ENCODE results near the gene BMP5. TPM values are rescaled to one million over a fixed set of nuclear protein-coding genes. Genes with fewer than 3 reads are reported as not detected.

Gene BMP5
- total RNA-seq (not detected), polyA plus RNA-seq (not detected)

DNA sequence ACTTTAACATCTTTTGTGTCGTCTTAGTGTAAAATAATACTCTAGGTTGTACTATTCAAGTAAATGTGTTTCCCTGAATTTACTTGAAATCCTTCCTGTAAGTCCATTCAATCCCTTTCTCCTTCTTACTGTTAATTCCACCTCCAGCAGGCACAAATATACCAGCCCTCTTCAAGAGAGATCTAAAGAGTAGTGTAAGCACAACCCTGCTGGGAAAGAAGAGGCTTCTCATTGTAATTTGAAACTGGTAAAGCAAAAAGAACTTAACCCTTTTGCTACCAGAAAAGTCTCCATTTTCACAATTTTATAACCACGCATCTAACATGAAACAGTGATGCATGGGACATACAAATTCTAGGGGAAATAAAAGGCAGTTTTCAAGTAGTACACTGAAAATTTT is at the start of gene BMP5:
Gene BMP5, minus strand, starts transcription at position 191 of the 400 bp plus-strand sequence. CDS start 725 bp downstream, outside the sequence.
- no peak within 1 kb of the TSS for H3K4me3 ChIP-seq (ENCODE audit: low read depth, low read length)
- no peaks in the 10 kb centered on the region for H3K4me1 Mint-ChIP-seq
- H3K27me3 ChIP-seq (ENCODE audit: control insufficient read depth, insufficient read depth, low read length), result no peaks in the 10 kb centered on the region
- H3K9me3 Mint-ChIP-seq, result peaks cover 0 to 10% (median 1%) of the 10 kb centered on the region in 7 donors
- no peaks in the 10 kb centered on the region for H3K36me3 Mint-ChIP-seq
- H3K27ac ChIP-seq (ENCODE audit: insufficient read depth, low read length, poor library complexity, severe bottlenecking), result no peak within 1 kb of the TSS
- no peaks in the 10 kb centered on the region for H3K27me3 Mint-ChIP-seq
- H3K36me3 ChIP-seq (ENCODE audit: control insufficient read depth, insufficient read depth, low read length), result no peaks in the 10 kb centered on the region
- no peaks in the 10 kb centered on the region for H3K4me1 ChIP-seq (ENCODE audit: control insufficient read depth, insufficient read depth, low read length, poor library complexity, severe bottlenecking)
- ATAC-seq (ENCODE audit: low read depth in 2 of 2), result no peak
- DNase-seq, result no peak
- peak within 1 kb of the TSS in 1 of 3 donors; percentile 69 for H3K27ac Mint-ChIP-seq
- no peak within 1 kb of the TSS for H3K4me3 Mint-ChIP-seq
- no peaks in the 10 kb centered on the region for H3K9me3 ChIP-seq (ENCODE audit: control insufficient read depth in 2 of 2, low read length in 2 of 2)

DNA sequence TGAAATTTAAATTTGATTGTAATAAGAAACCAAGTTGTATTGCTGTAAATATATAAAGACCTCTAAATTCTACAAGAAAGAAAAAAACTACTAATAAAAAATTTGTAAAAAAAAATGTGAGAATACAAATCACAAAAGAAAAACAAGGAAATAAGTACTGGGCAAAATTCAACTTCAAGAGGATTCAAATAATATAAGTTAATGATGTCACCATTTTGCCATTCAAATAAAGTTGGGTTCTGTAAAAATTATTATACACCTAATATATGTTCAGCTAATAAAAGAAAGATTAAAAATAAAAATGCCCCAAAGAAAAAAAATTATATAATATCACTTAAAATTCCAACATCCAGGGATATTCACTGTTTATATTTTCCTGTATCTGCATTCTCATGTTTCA is 47.0 kb upstream of the BMP5 start:
- Histone ChIP-seq H3K27ac (ENCODE audit: insufficient read depth, low read length, poor library complexity, severe bottlenecking) (no peak overlapping the region), H3K4me1 (ENCODE audit: control insufficient read depth, insufficient read depth, low read length, poor library complexity, severe bottlenecking) (no peaks in the 10 kb centered on the region), H3K9me3 (ENCODE audit: control insufficient read depth in 2 of 2, low read length in 2 of 2) (no peaks in the 10 kb centered on the region), H3K27me3 (ENCODE audit: control insufficient read depth, insufficient read depth, low read length) (no peaks in the 10 kb centered on the region), H3K4me3 (ENCODE audit: low read depth, low read length) (no peak overlapping the region), H3K36me3 (ENCODE audit: control insufficient read depth, insufficient read depth, low read length) (no peaks in the 10 kb centered on the region)
- no peak for ATAC-seq (ENCODE audit: low read depth in 2 of 2)
- no peak overlapping the region for H3K27ac Mint-ChIP-seq
- H3K27me3 Mint-ChIP-seq, result no peaks in the 10 kb centered on the region
- H3K36me3 Mint-ChIP-seq, result no peaks in the 10 kb centered on the region
- H3K4me1 Mint-ChIP-seq, result no peaks in the 10 kb centered on the region
- no peak for DNase-seq
- peaks cover 0 to 7% (median 5%) of the 10 kb centered on the region in 7 donors for H3K9me3 Mint-ChIP-seq
- H3K4me3 Mint-ChIP-seq, result no peak overlapping the region

DNA sequence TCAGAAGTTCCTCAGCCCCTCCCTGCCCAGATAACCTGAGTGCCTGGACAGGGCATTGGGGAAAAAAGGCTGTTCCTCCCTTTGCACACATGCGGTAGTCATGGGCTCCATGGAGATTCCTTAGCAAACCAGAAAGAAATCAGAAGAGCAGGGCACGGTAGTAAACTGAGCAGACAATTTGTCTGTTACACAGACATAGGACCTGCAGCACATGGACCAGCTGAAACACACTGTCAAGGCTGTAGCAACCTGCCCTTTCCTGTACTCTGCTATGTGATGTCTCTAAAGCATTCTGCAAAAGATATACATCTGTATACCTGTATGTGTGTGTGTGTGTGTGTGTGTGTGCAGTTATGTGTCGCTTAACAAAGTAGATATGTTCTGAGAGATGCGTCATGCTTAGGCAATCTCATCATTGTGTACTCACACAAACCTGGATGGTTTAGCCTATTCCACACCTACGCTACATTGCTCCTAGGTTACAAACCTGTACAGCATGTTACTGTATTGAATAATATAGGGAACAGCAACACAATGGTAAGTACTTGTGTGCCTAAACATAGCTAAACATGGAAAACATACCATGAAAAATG is 44.4 kb upstream of the BMP5 start:
- ATAC-seq (ENCODE audit: low read depth in 2 of 2) (no peak), DNase-seq (no peak)
- Histone ChIP-seq H3K4me1 (ENCODE audit: control insufficient read depth, insufficient read depth, low read length, poor library complexity, severe bottlenecking) (no peaks in the 10 kb centered on the region), H3K27ac (ENCODE audit: insufficient read depth, low read length, poor library complexity, severe bottlenecking) (no peak overlapping the region), H3K9me3 (ENCODE audit: control insufficient read depth in 2 of 2, low read length in 2 of 2) (peaks cover 0 to 3% of the 10 kb centered on the region in 2 experiments), H3K4me3 (ENCODE audit: low read depth, low read length) (no peak overlapping the region), H3K27me3 (ENCODE audit: control insufficient read depth, insufficient read depth, low read length) (no peaks in the 10 kb centered on the region), H3K36me3 (ENCODE audit: control insufficient read depth, insufficient read depth, low read length) (no peaks in the 10 kb centered on the region)
- no peaks in the 10 kb centered on the region for H3K36me3 Mint-ChIP-seq
- no peak overlapping the region for H3K4me3 Mint-ChIP-seq
- peaks cover 0 to 9% (median 3%) of the 10 kb centered on the region in 7 donors for H3K9me3 Mint-ChIP-seq
- no peak overlapping the region for H3K27ac Mint-ChIP-seq
- no peaks in the 10 kb centered on the region for H3K4me1 Mint-ChIP-seq
- H3K27me3 Mint-ChIP-seq, result no peaks in the 10 kb centered on the region

DNA sequence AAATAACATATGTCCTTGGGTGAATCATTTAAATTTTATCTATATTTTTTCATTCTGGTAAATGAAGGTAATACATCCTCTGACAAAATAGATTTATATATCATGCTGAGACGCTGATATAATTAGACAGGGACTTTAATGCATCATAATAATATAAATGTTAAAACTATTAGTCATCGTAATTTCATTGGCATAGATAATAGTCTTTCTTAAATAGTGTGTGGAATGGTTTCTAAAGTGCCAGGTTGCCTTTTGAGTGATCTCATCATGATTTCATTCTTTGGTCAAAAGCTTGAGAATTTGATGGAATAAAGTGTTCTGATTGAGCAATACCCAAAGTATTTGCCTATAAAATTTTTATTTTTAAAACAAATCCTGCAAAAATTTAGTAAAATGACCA is 43.2 kb upstream of the BMP5 start:
- Mint-ChIP-seq H3K9me3 (peaks cover 0 to 8% (median 3%) of the 10 kb centered on the region in 7 donors), H3K4me1 (no peaks in the 10 kb centered on the region), H3K36me3 (no peaks in the 10 kb centered on the region), H3K27ac (no peak overlapping the region), H3K4me3 (no peak overlapping the region), H3K27me3 (no peaks in the 10 kb centered on the region)
- Histone ChIP-seq H3K4me1 (ENCODE audit: control insufficient read depth, insufficient read depth, low read length, poor library complexity, severe bottlenecking) (no peaks in the 10 kb centered on the region), H3K9me3 (ENCODE audit: control insufficient read depth in 2 of 2, low read length in 2 of 2) (peaks cover 0 to 3% of the 10 kb centered on the region in 2 experiments), H3K27ac (ENCODE audit: insufficient read depth, low read length, poor library complexity, severe bottlenecking) (no peak overlapping the region), H3K36me3 (ENCODE audit: control insufficient read depth, insufficient read depth, low read length) (no peaks in the 10 kb centered on the region), H3K27me3 (ENCODE audit: control insufficient read depth, insufficient read depth, low read length) (no peaks in the 10 kb centered on the region), H3K4me3 (ENCODE audit: low read depth, low read length) (no peak overlapping the region)
- no peak for DNase-seq
- ATAC-seq (ENCODE audit: low read depth in 2 of 2), result no peak

DNA sequence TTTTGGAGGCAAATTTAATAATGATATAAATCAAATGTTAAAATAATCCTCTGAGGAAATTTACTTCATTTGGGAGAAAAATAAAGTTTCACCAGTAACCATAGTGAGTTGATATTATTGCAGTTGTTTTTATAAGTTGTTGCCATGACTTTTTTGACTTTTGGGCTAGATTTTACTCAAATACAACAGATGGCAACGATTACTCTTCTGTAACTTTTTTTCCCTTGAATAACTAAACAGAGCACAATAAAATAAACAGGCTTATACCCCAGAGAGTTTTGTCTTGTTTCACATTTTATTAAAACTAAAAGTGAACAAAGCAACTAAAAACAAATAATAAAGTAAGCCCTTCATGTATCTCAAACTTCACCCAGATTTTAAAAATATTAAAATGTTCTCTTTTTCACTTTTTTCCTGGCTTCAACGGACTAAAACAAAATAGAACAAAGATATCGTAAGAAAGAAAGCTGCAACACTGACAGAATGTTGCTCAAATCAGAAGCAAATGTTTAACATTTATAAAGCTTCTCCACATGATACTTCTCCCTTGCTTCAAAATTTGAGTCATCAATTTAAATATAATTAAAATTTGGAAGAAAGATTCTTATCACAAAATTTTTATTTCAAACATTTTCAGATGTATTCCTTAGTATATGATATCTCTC is 42.5 kb upstream of the BMP5 start:
- peaks cover 0 to 8% (median 3%) of the 10 kb centered on the region in 7 donors for H3K9me3 Mint-ChIP-seq
- no peak overlapping the region for H3K27ac ChIP-seq (ENCODE audit: insufficient read depth, low read length, poor library complexity, severe bottlenecking)
- DNase-seq (no peak), ATAC-seq (ENCODE audit: low read depth in 2 of 2) (no peak)
- H3K4me1 Mint-ChIP-seq, result no peaks in the 10 kb centered on the region
- no peaks in the 10 kb centered on the region for H3K36me3 Mint-ChIP-seq
- no peaks in the 10 kb centered on the region for H3K4me1 ChIP-seq (ENCODE audit: control insufficient read depth, insufficient read depth, low read length, poor library complexity, severe bottlenecking)
- no peak overlapping the region for H3K4me3 Mint-ChIP-seq
- H3K27ac Mint-ChIP-seq, result no peak overlapping the region
- H3K9me3 ChIP-seq (ENCODE audit: control insufficient read depth in 2 of 2, low read length in 2 of 2), result peaks cover 0 to 3% of the 10 kb centered on the region in 2 experiments
- H3K36me3 ChIP-seq (ENCODE audit: control insufficient read depth, insufficient read depth, low read length), result no peaks in the 10 kb centered on the region
- H3K27me3 ChIP-seq (ENCODE audit: control insufficient read depth, insufficient read depth, low read length), result no peaks in the 10 kb centered on the region
- no peaks in the 10 kb centered on the region for H3K27me3 Mint-ChIP-seq
- H3K4me3 ChIP-seq (ENCODE audit: low read depth, low read length), result no peak overlapping the region

DNA sequence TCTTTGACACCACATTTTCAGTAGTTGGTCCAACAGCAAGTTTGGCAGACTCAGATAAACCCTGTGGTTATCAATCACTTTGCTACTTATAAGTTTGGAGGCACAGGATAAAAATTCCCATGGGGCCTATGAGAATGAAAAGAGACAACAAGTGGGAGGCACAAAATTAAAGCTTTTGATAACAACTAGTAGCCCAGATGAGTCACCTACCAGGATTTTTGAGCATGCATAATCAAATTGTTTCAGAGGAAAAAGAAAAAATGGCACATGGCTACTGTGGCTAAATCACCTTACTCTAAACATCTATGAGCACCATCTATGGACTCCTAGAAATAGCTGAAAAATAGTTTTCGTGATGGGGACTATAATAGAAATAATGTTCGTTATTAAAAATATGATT is 40.8 kb upstream of the BMP5 start:
- H3K4me1 ChIP-seq (ENCODE audit: control insufficient read depth, insufficient read depth, low read length, poor library complexity, severe bottlenecking), result no peaks in the 10 kb centered on the region
- no peaks in the 10 kb centered on the region for H3K4me1 Mint-ChIP-seq

DNA sequence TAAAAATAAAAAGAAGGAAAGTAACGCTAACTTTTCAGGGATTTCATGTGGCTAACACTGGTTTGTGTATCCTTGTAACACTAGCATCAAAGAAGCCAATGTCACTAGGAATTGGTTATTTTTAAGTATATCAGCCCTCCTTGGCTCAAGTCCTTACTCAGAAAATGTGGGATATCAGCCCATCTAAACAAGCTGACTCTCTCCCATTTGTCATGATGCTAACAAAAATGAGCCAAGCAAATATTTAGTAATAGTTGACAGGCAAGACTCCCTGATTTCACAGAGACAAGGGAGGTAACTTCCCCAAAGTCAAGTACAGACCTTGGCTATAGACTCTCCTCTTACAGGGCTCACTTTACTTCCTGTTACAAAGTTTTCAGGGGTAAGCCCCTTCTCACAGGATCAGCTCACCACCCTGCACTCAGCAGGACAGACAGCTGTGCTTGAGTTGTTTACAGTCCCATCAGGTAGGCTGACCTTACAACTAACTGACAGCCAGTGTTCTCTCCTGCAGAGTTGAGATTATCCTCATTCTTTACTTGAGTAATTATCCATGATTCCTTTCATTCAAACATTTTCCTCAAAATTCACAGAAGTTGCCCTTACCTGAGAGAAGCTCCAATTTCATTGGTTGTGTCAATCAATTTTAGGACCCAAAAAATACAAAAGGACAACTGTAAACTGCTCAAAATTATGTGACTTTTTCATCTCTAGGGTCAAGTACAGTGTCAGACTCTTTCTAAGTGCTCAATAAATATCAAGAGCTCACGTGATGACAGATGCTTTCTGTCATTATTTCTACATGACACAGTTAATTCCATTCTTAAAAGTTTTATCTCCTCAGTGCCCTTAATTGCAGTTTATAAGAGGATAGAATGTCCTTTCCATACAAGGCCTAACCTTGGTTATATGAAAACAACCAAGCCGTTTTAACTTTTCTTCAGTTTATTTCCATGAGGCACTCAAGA is 38.1 kb upstream of the BMP5 start:
- Histone ChIP-seq H3K4me3 (ENCODE audit: low read depth, low read length) (no peak overlapping the region), H3K27ac (ENCODE audit: insufficient read depth, low read length, poor library complexity, severe bottlenecking) (no peak overlapping the region), H3K36me3 (ENCODE audit: control insufficient read depth, insufficient read depth, low read length) (no peaks in the 10 kb centered on the region), H3K4me1 (ENCODE audit: control insufficient read depth, insufficient read depth, low read length, poor library complexity, severe bottlenecking) (no peaks in the 10 kb centered on the region), H3K27me3 (ENCODE audit: control insufficient read depth, insufficient read depth, low read length) (no peaks in the 10 kb centered on the region), H3K9me3 (ENCODE audit: control insufficient read depth in 2 of 2, low read length in 2 of 2) (peaks cover 0 to 3% of the 10 kb centered on the region in 2 experiments)
- Mint-ChIP-seq H3K4me3 (no peak overlapping the region), H3K27ac (no peak overlapping the region), H3K4me1 (no peaks in the 10 kb centered on the region), H3K36me3 (no peaks in the 10 kb centered on the region), H3K27me3 (no peaks in the 10 kb centered on the region), H3K9me3 (peaks cover 0 to 9% (median 3%) of the 10 kb centered on the region in 7 donors)
- DNase-seq (no peak), ATAC-seq (ENCODE audit: low read depth in 2 of 2) (no peak)

More for the DNA sequence above, 40.8 kb upstream of the BMP5 start:
- Histone ChIP-seq H3K9me3 (ENCODE audit: control insufficient read depth in 2 of 2, low read length in 2 of 2) (peaks cover 0 to 3% of the 10 kb centered on the region in 2 experiments), H3K27me3 (ENCODE audit: control insufficient read depth, insufficient read depth, low read length) (no peaks in the 10 kb centered on the region), H3K36me3 (ENCODE audit: control insufficient read depth, insufficient read depth, low read length) (no peaks in the 10 kb centered on the region), H3K27ac (ENCODE audit: insufficient read depth, low read length, poor library complexity, severe bottlenecking) (no peak overlapping the region), H3K4me3 (ENCODE audit: low read depth, low read length) (no peak overlapping the region)
- Mint-ChIP-seq H3K9me3 (peaks cover 0 to 9% (median 4%) of the 10 kb centered on the region in 7 donors), H3K27me3 (no peaks in the 10 kb centered on the region), H3K4me3 (no peak overlapping the region), H3K27ac (no peak overlapping the region), H3K36me3 (no peaks in the 10 kb centered on the region)
- DNase-seq, result no peak
- no peak for ATAC-seq (ENCODE audit: low read depth in 2 of 2)
